ENCODE results near the gene TRAFD1.

GRCh38 chr12:112165624-112166023 is 40.3 kb downstream of the TRAFD1 start:
- TF ChIP-seq CTCF (IDR thresholded peaks at IDR 0.05) (no peak), ZFX (IDR thresholded peaks at IDR 0.05; ENCODE audit: borderline replicate concordance) (no peak)
